Breast epithelium (tissue), 4 donors: ENCODE results near the gene ARL2BP. TPM values are rescaled to one million over a fixed set of nuclear protein-coding genes. Genes with fewer than 3 reads are reported as not detected.

Experiments used
- DNase-seq, 2 donors: peaks; one replicate each; pipeline ENCODE4 v3.0.0-alpha.2; 2019; ENCODE audit warnings: low spot score in 2 of 2
- H3K27ac ChIP-seq, 2 donors: fragments of 200-600 bp; sonication (generic) in 1 of 2; one replicate each; pipeline ENCODE4 v1.5.1; 2016 to 2019; ENCODE audit warnings: mild to moderate bottlenecking in 1 of 2
- H3K27me3 ChIP-seq, 2 donors: fragments of 200-600 bp; sonication (generic) in 1 of 2; one replicate each; pipeline versions ENCODE4 v1.5.1 to v1.6.0; 2017 to 2019; ENCODE audit warnings: control low read depth in 1 of 2, mild to moderate bottlenecking in 1 of 2
- H3K36me3 ChIP-seq: fragments of 200-600 bp; one replicate; pipeline ENCODE4 v1.5.1; 2019
- H3K4me1 ChIP-seq, 2 donors: fragments of 200-600 bp; sonication (generic); one replicate each; pipeline ENCODE4 v1.5.1; 2016 to 2019; ENCODE audit warnings: control low read depth in 1 of 2
- H3K4me3 ChIP-seq, 3 donors: fragments of 200-600 bp; sonication (generic); 1 replicate in 2 of 3; 2 replicates in 1 of 3; pipeline ENCODE4 v1.5.1; 2016 to 2019; ENCODE audit warnings: mild to moderate bottlenecking in 3 of 3, moderate library complexity in 2 of 3
- H3K9me3 ChIP-seq, 2 donors: fragments of 200-600 bp; sonication (generic) in 1 of 2; one replicate each; pipeline ENCODE4 v1.5.1; 2016 to 2019; ENCODE audit warnings: control low read depth in 1 of 2
- POLR2A ChIP-seq: fragments of 450-650 bp; IDR thresholded peaks from one replicate; pipeline ENCODE4 v1.6.1; 2016; ENCODE audit warnings: antibody characterized with exemption, mild to moderate bottlenecking, moderate library complexity
- POLR2AphosphoS5 ChIP-seq, 3 donors: sonication (generic); formaldehyde crosslinking; IDR thresholded peaks; one replicate each; pipeline ENCODE4 v1.6.1; 2017; ENCODE audit warnings: antibody characterized with exemption in 3 of 3
- intact Hi-C: fragments of 100-400 bp; cut with DNase I; formaldehyde crosslinking; loops from one replicate; pipeline ENCODE4 v1.15.1; 2023; ENCODE audit warnings: low total_unique reads
- total RNA-seq, 3 donors: library from RNA; depleted of rRNA; stranded (reverse); fragments of >200 nt; gene quantifications; one replicate each; pipeline ENCODE4 v1.1.0, GENCODE V29; 2016
- TF ChIP-seq, protein P1 (sequence below), 3 donors: fragments of 450-650 bp; IDR thresholded peaks; one replicate each; pipeline ENCODE4 v1.5.1; 2016 to 2017; ENCODE audit warnings: antibody characterized with exemption in 3 of 3, mild to moderate bottlenecking in 3 of 3, moderate library complexity in 3 of 3

The ARL2BP gene
- total RNA-seq, 3 donors from 2014 or later = 50.5 to 64.0 (median 62.4) TPM

DNA sequence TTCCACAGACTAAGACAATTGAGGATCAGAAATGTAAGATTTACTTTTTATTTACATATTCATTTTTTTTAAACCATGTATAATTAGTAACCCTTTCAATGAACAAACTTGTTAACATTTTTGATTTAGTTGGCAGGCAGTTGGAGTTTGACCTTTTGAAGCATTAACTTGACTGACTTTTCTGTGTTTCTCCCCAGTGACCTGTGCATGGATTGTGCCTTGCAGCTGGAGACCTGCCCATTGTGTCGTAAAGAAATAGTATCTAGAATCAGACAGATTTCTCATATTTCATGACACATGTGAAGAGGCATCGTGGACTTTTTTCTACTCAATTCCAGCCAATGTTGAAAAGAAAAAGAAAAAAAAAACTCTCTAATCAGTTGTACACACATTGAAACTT lies 6.4 kb upstream of the ARL2BP start:
- Histone ChIP-seq H3K36me3 (no peaks in the 10 kb centered on the region), H3K27ac (no peak overlapping the region)

GRCh38 chr16:57239107-57239506 lies 6.0 kb upstream of the ARL2BP start:
- TF ChIP-seq, protein P1, sequence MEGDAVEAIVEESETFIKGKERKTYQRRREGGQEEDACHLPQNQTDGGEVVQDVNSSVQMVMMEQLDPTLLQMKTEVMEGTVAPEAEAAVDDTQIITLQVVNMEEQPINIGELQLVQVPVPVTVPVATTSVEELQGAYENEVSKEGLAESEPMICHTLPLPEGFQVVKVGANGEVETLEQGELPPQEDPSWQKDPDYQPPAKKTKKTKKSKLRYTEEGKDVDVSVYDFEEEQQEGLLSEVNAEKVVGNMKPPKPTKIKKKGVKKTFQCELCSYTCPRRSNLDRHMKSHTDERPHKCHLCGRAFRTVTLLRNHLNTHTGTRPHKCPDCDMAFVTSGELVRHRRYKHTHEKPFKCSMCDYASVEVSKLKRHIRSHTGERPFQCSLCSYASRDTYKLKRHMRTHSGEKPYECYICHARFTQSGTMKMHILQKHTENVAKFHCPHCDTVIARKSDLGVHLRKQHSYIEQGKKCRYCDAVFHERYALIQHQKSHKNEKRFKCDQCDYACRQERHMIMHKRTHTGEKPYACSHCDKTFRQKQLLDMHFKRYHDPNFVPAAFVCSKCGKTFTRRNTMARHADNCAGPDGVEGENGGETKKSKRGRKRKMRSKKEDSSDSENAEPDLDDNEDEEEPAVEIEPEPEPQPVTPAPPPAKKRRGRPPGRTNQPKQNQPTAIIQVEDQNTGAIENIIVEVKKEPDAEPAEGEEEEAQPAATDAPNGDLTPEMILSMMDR (IDR thresholded peaks at IDR 0.05) = no peak
- no peak for TF ChIP-seq POLR2A
- TF ChIP-seq POLR2AphosphoS5 (IDR thresholded peaks at IDR 0.05) = no peak
- no peak for DNase-seq
- Histone ChIP-seq H3K27me3 (no peaks in the 10 kb centered on the region), H3K9me3 (no peaks in the 10 kb centered on the region), H3K36me3 (no peaks in the 10 kb centered on the region), H3K4me1 (no peaks in the 10 kb centered on the region), H3K27ac (no peak overlapping the region), H3K4me3 (no peak overlapping the region)
- intact Hi-C loops = no loop called here

More for the DNA sequence above, 6.4 kb upstream of the ARL2BP start:
- TF ChIP-seq, protein P1 (IDR thresholded peaks at IDR 0.05) = no peak
- TF ChIP-seq POLR2A (no peak), POLR2AphosphoS5 (IDR thresholded peaks at IDR 0.05) (no peak)
- intact Hi-C loops = no loop called here
- H3K9me3 ChIP-seq = no peaks in the 10 kb centered on the region
- H3K4me1 ChIP-seq = no peaks in the 10 kb centered on the region
- H3K27me3 ChIP-seq = no peaks in the 10 kb centered on the region
- H3K4me3 ChIP-seq = no peak overlapping the region
- DNase-seq = no peak

DNA sequence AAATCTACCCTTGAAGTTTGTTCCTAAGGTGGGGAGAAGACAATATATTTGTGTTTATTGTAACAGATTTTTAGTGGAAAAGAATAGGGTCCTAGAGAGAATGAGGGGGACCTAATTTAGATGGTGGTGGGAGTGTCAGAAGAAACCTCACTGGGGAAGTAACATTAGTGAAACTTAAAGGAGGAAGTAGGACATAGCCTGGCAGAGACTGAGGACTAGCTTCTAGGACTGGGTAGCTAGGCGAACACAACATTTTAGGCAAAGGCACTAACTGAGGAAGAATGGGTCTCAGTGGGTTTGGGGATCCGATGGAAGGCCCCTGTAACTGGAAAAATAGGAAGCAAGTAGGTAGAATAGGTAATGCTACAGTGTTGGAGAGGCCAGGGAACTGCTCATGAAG lies 4.2 kb upstream of the ARL2BP start:
- TF ChIP-seq POLR2AphosphoS5 (IDR thresholded peaks at IDR 0.05) = no peak
- TF ChIP-seq, protein P1 (IDR thresholded peaks at IDR 0.05) = no peak
- TF ChIP-seq POLR2A = no peak
- Histone ChIP-seq H3K27me3 (no peaks in the 10 kb centered on the region), H3K36me3 (no peaks in the 10 kb centered on the region), H3K4me3 (no peak overlapping the region), H3K4me1 (peaks cover 0 to under 1% of the 10 kb centered on the region in 2 donors), H3K9me3 (no peaks in the 10 kb centered on the region), H3K27ac (no peak overlapping the region)
- intact Hi-C loops = no loop called here
- DNase-seq = no peak

DNA sequence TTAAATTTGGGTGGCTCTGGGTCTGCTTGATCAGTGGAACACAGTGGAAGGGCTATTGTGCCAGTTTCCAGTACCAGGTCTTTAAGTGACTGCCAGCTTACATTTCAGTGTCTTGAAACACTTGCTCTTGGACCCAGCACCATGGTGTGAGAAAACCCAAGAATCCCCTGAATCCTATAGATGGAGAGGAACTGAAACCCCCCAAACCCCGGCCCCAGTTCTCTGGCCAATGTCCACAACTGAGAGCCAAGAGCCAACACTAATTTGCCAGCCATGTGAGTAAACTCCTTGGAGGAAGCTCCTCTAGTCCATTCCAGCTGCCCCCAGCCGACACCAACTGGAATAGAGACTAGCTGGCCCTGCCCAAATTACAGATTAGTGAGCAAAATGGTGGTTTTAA lies 2.4 kb upstream of the ARL2BP start:
- DNase-seq = no peak
- Histone ChIP-seq H3K27me3 (no peaks in the 10 kb centered on the region), H3K4me1 (peaks cover 0 to 7% of the 10 kb centered on the region in 2 donors), H3K9me3 (no peaks in the 10 kb centered on the region), H3K4me3 (no peak overlapping the region), H3K27ac (no peak overlapping the region), H3K36me3 (no peaks in the 10 kb centered on the region)
- TF ChIP-seq POLR2AphosphoS5 (IDR thresholded peaks at IDR 0.05) = no peak
- TF ChIP-seq, protein P1 (IDR thresholded peaks at IDR 0.05) = no peak
- no peak for TF ChIP-seq POLR2A
- intact Hi-C loops = no loop called here

DNA sequence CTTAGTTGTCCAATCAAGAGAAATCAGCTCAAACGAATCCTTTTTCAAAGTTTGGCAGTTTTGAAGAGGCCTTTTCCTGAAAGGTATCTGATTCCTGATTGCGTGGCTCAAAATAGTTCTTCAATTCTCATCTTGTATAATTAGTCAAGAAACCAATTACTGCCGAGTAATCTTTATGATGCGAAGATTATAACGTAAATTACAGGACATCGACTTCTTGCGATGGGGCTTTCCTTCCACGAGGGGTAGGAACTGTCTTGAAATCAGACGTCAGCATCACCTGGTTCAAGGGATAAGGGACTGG lies 644 bp upstream of the ARL2BP start:
- Histone ChIP-seq H3K36me3 (no peaks in the 10 kb centered on the region), H3K27ac (peak overlapping the region; percentile 91), H3K9me3 (no peaks in the 10 kb centered on the region), H3K4me1 (peaks cover 0 to 7% of the 10 kb centered on the region in 2 donors), H3K4me3 (peak overlapping the region; percentile 76 to 89 (median 81)), H3K27me3 (no peaks in the 10 kb centered on the region)
- no peak for DNase-seq
- TF ChIP-seq POLR2A = no peak
- TF ChIP-seq POLR2AphosphoS5 (IDR thresholded peaks at IDR 0.05) = no peak
- intact Hi-C loops = no loop called here
